Thyroid gland (tissue), 4 donors: ENCODE measurements around the gene ANKRD11. TPM values are rescaled to one million over a fixed set of nuclear protein-coding genes. Genes with fewer than 3 reads are reported as not detected.
A peak's percentile ranks its signal among the peaks of the same experiment; 100 is the strongest.

Experiments used
- DNase-seq, 2 donors: peaks; one replicate each; pipeline ENCODE4 v3.0.0-alpha.2; 2019
- H3K27ac ChIP-seq, 3 donors: fragments of 200-600 bp; sonication (generic); 1 replicate in 2 of 3; 2 replicates in 1 of 3; pipeline ENCODE4 v1.5.1; 2016 to 2019; ENCODE audit warnings: mild to moderate bottlenecking in 1 of 3, moderate library complexity in 1 of 3
- H3K27me3 ChIP-seq: fragments of 200-600 bp; sonication (generic); one replicate; pipeline ENCODE4 v1.5.1; 2019
- H3K36me3 ChIP-seq, 2 donors: fragments of 200-600 bp; sonication (generic); one replicate each; pipeline ENCODE4 v1.5.1; 2016 to 2019
- H3K4me1 ChIP-seq, 2 donors: fragments of 200-600 bp; sonication (generic); one replicate each; pipeline ENCODE4 v1.5.1; 2017 to 2019
- H3K4me3 ChIP-seq, 3 donors: fragments of 200-600 bp; sonication (generic); replicated peaks in 1 of 3; 1 replicate in 2 of 3; 2 replicates in 1 of 3; pipeline ENCODE4 v1.5.1; 2016; ENCODE audit warnings: mild to moderate bottlenecking in 1 of 3
- H3K9me3 ChIP-seq: fragments of 200-600 bp; sonication (generic); one replicate; pipeline ENCODE4 v1.5.1; 2017
- CTCF ChIP-seq, 6 experiments: fragments of 200-600 bp in 3 of 6; fragments of 450-650 bp in 3 of 6; sonication (generic) in 3 of 6; IDR thresholded peaks; one replicate each; pipeline ENCODE4 v1.5.1; 2016 to 2019; ENCODE audit warnings: antibody characterized with exemption in 6 of 6, mild to moderate bottlenecking in 2 of 6, inconsistent platforms in 1 of 6, moderate library complexity in 1 of 6
- POLR2A ChIP-seq, 2 donors: fragments of 450-650 bp; IDR thresholded peaks; one replicate each; pipeline ENCODE4 v1.6.1; 2017; ENCODE audit warnings: antibody characterized with exemption in 2 of 2, mild to moderate bottlenecking in 2 of 2, moderate library complexity in 1 of 2
- WGBS, 2 donors: methylation state at CpG; one replicate each; pipeline ENCODE4 v1.1.5; 2017; 5-methylcytosine and 5-hydroxymethylcytosine counted together
- intact Hi-C: fragments of 100-400 bp; cut with DNase I; formaldehyde crosslinking; loops from one replicate; pipeline ENCODE4 v1.15.1; 2023
- total RNA-seq, 4 donors: library from RNA; depleted of rRNA; stranded (reverse); fragments of >200 nt; gene quantifications; one replicate each; pipeline ENCODE4 v1.2.3, GENCODE V29; 2016

Gene ANKRD11
- total RNA-seq, 4 donors from 2014 or later, result 62.1 to 90.4 (median 75.0) TPM

- TF ChIP-seq POLR2A (IDR thresholded peaks at IDR 0.05) (no peak), CTCF (IDR thresholded peaks at IDR 0.05) (no peak)
- H3K4me1 ChIP-seq, result peaks cover 45 to 56% of the 10 kb centered on the region in 2 donors
Measured at GRCh38 chr16:89507214-89507833, 17.0 kb upstream of the ANKRD11 start.

GRCh38 chr16:89506791-89507191, 16.4 kb upstream of the ANKRD11 start:
- Histone ChIP-seq H3K4me3 (no peak overlapping the region), H3K36me3 (peaks cover 5 to 7% of the 10 kb centered on the region in 2 donors), H3K4me1 (peaks cover 45 to 61% of the 10 kb centered on the region in 2 donors), H3K27me3 (no peaks in the 10 kb centered on the region), H3K9me3 (no peaks in the 10 kb centered on the region), H3K27ac (peak overlapping the region in 1 of 3 donors; percentile 86)
- DNase-seq, result no peak
- TF ChIP-seq CTCF (IDR thresholded peaks at IDR 0.05), result no peak
- no peak for TF ChIP-seq POLR2A (IDR thresholded peaks at IDR 0.05)
- 61 to 65% methylated on average over 15 of the region's 15 CpGs for WGBS, 2 donors
- intact Hi-C loops, result no loop called here

More at GRCh38 chr16:89507214-89507833, 17.0 kb upstream of the ANKRD11 start:
- Histone ChIP-seq H3K27ac (peak overlapping the region in 2 of 3 donors; percentile 86 to 91), H3K9me3 (no peaks in the 10 kb centered on the region), H3K4me3 (peak overlapping the region; percentile 89 to 94 (median 91)), H3K27me3 (no peaks in the 10 kb centered on the region), H3K36me3 (peaks cover 5 to 7% of the 10 kb centered on the region in 2 donors)
- no peak for DNase-seq
- intact Hi-C loops, result no loop called here
- 14 to 24% methylated on average over 23 to 39 of the region's 42 CpGs for WGBS, 2 donors

GRCh38 chr16:89506113-89506504, 15.7 kb upstream of the ANKRD11 start:
- Histone ChIP-seq H3K4me3 (no peak overlapping the region), H3K9me3 (no peaks in the 10 kb centered on the region), H3K4me1 (peaks cover 42 to 59% of the 10 kb centered on the region in 2 donors), H3K36me3 (peaks cover 0 to under 1% of the 10 kb centered on the region in 2 donors), H3K27ac (peak overlapping the region; percentile 40 to 83 (median 57)), H3K27me3 (no peaks in the 10 kb centered on the region)
- WGBS, 2 donors, result 66 to 74% methylated on average over 4 of the region's 4 CpGs
- TF ChIP-seq CTCF (IDR thresholded peaks at IDR 0.05) (no peak), POLR2A (IDR thresholded peaks at IDR 0.05) (no peak)
- intact Hi-C loops, result no loop called here
- DNase-seq, result no peak

- TF ChIP-seq CTCF (IDR thresholded peaks at IDR 0.05) (no peak), POLR2A (IDR thresholded peaks at IDR 0.05) (peak in 1 of 2 donors; percentile 39)
- 25 to 30% methylated on average over 20 of the region's 20 CpGs for WGBS, 2 donors
- Histone ChIP-seq H3K9me3 (no peaks in the 10 kb centered on the region), H3K36me3 (no peaks in the 10 kb centered on the region), H3K4me1 (peaks cover 37 to 53% of the 10 kb centered on the region in 2 donors), H3K27ac (peak overlapping the region; percentile 40 to 83 (median 57)), H3K4me3 (no peak overlapping the region), H3K27me3 (no peaks in the 10 kb centered on the region)
- peak; percentile 86 for DNase-seq
- intact Hi-C loops, result no loop called here
Measured at GRCh38 chr16:89505204-89506112, 15.1 kb upstream of the ANKRD11 start.
